Activated CD4-positive, alpha-beta T cell treated with anti-CD3 and anti-CD28 coated beads, Interleukin-2, amount 50 U/mL, for 1 hour (primary cell): Measurements from ENCODE around the gene PRKRA.
"Not testable (repeated sequence)": the region's sequence is repeated elsewhere in the genome, so short reads cannot be mapped to it uniquely, and the experiment has no call there.

Source experiments
- DNase-seq: peaks from one replicate; pipeline ENCODE4 v3.0.0-alpha.2; 2020

The PRKRA gene

GRCh38 chr2:178412453-178412852, 38.5 kb downstream of the PRKRA start:
- not testable (repeated sequence) for DNase-seq

- DNase-seq = no peak
These were observed 38.9 kb downstream of the PRKRA start for GRCh38 chr2:178412047-178412446.

- no peak for DNase-seq
These were observed 41.7 kb downstream of the PRKRA start for GRCh38 chr2:178409261-178409660.

- no peak for DNase-seq
These were observed 46.6 kb downstream of the PRKRA start for GRCh38 chr2:178404368-178404767.

GRCh38 chr2:178403671-178404306, 47.2 kb downstream of the PRKRA start:
- DNase-seq = no peak

GRCh38 chr2:178401994-178402437, 49.0 kb downstream of the PRKRA start:
- DNase-seq = no peak

- DNase-seq = no peak
These were observed 53.9 kb downstream of the PRKRA start for GRCh38 chr2:178397002-178397605.

GRCh38 chr2:178395941-178396570, 54.9 kb downstream of the PRKRA start:
- no peak for DNase-seq

- DNase-seq = no peak
These were observed 55.7 kb downstream of the PRKRA start for GRCh38 chr2:178395295-178395694.

GRCh38 chr2:178394859-178395258, 56.1 kb downstream of the PRKRA start:
- no peak for DNase-seq

- DNase-seq = no peak
These were observed 58.8 kb downstream of the PRKRA start for GRCh38 chr2:178392215-178392614.

- DNase-seq = no peak
These were observed 59.3 kb downstream of the PRKRA start for GRCh38 chr2:178391701-178392100.

GRCh38 chr2:178388287-178388686, 62.7 kb downstream of the PRKRA start:
- no peak for DNase-seq

- no peak for DNase-seq
These were observed 63.9 kb downstream of the PRKRA start for GRCh38 chr2:178386986-178387597.

GRCh38 chr2:178385595-178386148, 65.3 kb downstream of the PRKRA start:
- no peak for DNase-seq

- DNase-seq = no peak
These were observed 67.3 kb downstream of the PRKRA start for GRCh38 chr2:178383718-178384117.
